Smooth muscle cell of the pulmonary artery (primary cell): Measurements from ENCODE around the gene GBX1. TPM values are rescaled to one million over a fixed set of nuclear protein-coding genes. Genes with fewer than 3 reads are reported as not detected.

ENCODE experiments used
- total RNA-seq: library from RNA; depleted of rRNA; stranded (reverse); fragments of >200 nt; gene quantifications from 2 replicates; pipeline ENCODE4 v1.2.3, GENCODE V29; 2014

Gene GBX1
- total RNA-seq: not detected in 2 replicates

DNA sequence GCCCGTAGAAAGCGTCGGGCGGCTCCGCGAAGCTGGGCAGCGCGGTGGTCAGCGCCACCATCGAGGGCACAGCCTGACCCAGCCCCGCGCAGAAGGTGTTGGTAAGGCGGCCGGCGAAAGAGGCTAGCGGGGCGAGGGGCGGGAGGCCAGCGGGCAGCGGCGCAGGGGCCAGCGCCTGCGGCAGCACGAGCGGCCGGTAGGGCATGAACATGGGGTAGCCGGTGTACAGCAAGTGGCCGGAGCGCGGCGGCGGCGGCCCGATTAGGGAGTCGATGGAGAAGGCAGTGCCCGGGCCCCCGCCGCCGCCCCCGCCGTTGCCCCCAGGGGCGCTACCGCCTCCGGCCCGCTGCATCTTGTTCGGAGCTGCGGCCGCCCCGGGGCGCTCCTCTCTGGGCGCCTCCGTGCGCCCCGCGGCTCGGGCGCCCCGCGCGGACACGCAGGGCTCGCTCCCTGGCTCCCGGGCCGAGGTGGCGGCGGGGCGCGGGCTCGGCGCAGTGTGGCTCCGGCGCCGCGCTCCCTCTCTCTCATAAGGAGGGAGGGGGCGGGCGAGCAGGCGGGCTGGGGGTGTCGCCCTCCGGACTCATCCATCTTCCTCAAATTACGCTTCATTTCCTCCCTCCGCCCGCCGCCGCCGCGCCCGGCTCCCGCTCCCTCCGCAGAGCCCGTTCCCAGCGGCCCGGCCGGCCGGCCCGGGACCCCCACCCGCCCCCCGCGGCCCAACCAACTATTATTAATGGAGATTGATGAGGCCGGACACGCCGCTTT, at the start of gene GBX1:
Gene GBX1 (minus strand): TSS at position 498 of the 765 bp plus-strand sequence. CDS start 146 bp downstream, at position 352.

DNA sequence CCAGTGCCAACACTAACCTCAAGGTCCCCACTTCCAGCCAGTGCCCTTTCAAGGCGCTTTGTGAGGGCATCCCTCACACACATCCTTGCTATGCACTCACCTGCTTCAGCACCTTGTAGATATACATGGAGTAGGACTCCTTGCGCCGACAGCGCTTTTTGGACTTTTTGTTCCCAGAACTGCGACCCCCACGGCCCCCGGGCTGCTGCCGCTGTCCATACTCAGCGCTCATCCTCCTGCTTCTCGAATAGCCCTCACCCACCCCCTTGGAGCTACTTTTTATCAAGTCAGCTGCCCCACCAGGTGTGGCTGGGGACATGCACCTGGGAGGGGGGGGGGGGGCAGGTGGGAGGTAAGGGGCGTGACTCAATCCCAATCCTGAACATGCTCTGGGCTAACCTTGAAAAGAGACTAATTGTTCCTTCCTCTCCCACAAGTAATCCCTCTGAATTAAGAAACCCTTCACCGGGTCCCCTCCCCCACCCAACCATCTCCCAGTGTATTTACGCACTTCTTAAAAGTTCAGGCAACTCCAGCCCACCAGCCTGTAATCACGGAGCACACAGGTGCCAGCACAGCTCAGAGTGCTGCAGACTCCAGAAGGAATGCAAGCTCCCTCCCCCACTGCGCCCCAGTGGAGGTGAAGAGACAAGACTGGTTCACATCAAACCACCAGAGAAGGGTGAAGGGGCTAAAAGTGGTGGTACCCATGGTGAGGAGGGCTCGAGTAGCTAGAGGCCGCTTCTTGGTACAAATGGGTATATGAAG, 42.8 kb upstream of the GBX1 start, which contains the start of gene H2BK1:
Gene H2BK1 (minus strand): TSS at position 402 of the 768 bp plus-strand sequence. CDS start 170 bp downstream, at position 232.

DNA sequence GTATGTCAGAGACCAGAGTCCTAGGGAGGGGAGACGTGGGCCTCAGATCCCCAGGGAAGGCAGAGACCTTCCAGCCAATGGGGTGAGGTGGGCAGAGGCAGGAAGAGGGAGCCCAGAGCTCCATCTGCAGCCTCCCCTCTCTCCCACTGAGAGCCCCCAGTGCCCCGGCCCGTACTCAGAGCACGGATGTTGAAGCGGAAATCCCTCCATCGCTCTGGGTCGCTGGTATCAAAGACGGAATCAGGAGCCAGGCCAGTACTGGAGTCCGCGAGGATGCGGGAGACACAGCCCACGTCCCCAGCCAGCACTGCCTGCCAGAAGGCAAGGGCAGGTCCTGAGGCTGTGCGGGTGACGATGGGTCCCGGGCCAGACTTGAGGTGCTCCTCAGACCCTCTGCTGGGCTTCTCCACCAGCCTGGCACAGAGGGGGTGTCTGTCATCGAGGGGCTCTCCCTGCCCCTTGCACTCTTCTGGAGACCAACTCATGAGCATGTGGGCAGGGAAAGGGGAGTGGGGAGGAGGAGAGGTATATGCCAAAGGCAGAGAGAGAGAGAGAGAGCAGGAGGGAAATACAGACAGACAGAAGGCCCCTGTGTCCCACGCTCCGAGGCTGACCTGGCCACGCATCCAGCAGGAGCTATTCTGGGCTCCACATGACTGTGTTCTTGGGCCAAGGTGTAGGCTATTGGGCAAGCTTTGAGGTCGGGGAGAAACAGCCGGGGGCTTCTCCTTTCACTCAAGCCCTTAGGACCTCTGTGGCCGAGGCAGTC, 19.3 kb upstream of the GBX1 start, which contains the start of gene ASB10:
Gene ASB10 (minus strand): TSS at position 611 of the 769 bp plus-strand sequence. CDS start 120 bp downstream, at position 491.

Other genes with a start within 250 kb of the GBX1 start
- 0.13 and 0.79 TPM in 2 replicates for gene KCNH2, start 189.4 kb downstream of the GBX1 start, total RNA-seq
- gene NOS3, start 176.7 kb downstream of the GBX1 start, total RNA-seq: 0.17 and 0.33 TPM in 2 replicates
- gene ATG9B, start 143.2 kb downstream of the GBX1 start, total RNA-seq: 0.98 and 1.2 TPM in 2 replicates
- gene ABCB8, start 139.2 kb downstream of the GBX1 start, total RNA-seq: 34.2 and 37.6 TPM in 2 replicates
- 0.26 TPM in 2 replicates for gene ASIC3, start 119.2 kb downstream of the GBX1 start, total RNA-seq
- gene CDK5, start 109.8 kb downstream of the GBX1 start, total RNA-seq: 17.9 and 18.8 TPM in 2 replicates
- 88.2 and 137 TPM in 2 replicates for gene SLC4A2, start 108.1 kb downstream of the GBX1 start, total RNA-seq
- 75.0 and 92.8 TPM in 2 replicates for gene FASTK, start 86.9 kb downstream of the GBX1 start, total RNA-seq
- 25.5 and 26.2 TPM in 2 replicates for gene TMUB1, start 84.2 kb downstream of the GBX1 start, total RNA-seq
- 31.9 and 61.6 TPM in 2 replicates for gene AGAP3, start 81.2 kb downstream of the GBX1 start, total RNA-seq
- gene ASB10, start 19.6 kb upstream of the GBX1 start, total RNA-seq: not detected in 2 replicates
- gene H2BK1, start 42.8 kb upstream of the GBX1 start, total RNA-seq: not detected in 2 replicates
- 40.4 and 54.2 TPM in 2 replicates for gene ABCF2, start 59.5 kb upstream of the GBX1 start, total RNA-seq
- 123 and 204 TPM in 2 replicates for gene CHPF2, start 64.8 kb upstream of the GBX1 start, total RNA-seq
- 37.1 and 38.7 TPM in 2 replicates for gene SMARCD3, start 81.0 kb upstream of the GBX1 start, total RNA-seq
- gene NUB1, start 174.1 kb upstream of the GBX1 start, total RNA-seq: 41.8 and 44.4 TPM in 2 replicates
- gene WDR86, start 242.3 kb upstream of the GBX1 start, total RNA-seq: 0.26 TPM in 2 replicates